Neural cell (in vitro differentiated cells): ENCODE results near the gene CPPED1.

Experiments
- CTCF ChIP-seq: fragments of 450-650 bp; IDR thresholded peaks from 2 replicates; pipeline ENCODE4 v1.5.1; 2014; ENCODE audit warnings: antibody characterized with exemption, mild to moderate bottlenecking, moderate library complexity; ENCODE audit not compliant: poor library complexity, severe bottlenecking
- EP300 ChIP-seq: fragments of 450-650 bp; conservative IDR thresholded peaks from 2 replicates; pipeline ENCODE4 v1.6.1; 2014; ENCODE audit warnings: antibody characterized with exemption, mild to moderate bottlenecking, moderate library complexity; ENCODE audit not compliant: poor library complexity, severe bottlenecking
- RAD21 ChIP-seq: fragments of 450-650 bp; conservative IDR thresholded peaks from 2 replicates; pipeline ENCODE4 v1.6.1; 2014; ENCODE audit warnings: antibody characterized with exemption, mild to moderate bottlenecking, moderate library complexity
- TAF1 ChIP-seq: IDR thresholded peaks from 2 replicates; pipeline ENCODE4 v1.6.1; 2012; ENCODE audit warnings: low read depth

GRCh38 chr16:12653820-12654392 lies 149.8 kb downstream of the CPPED1 start:
- TF ChIP-seq CTCF (no peak), RAD21 (no peak), TAF1 (no peak), EP300 (no peak)
